H1 (cell line): ENCODE measurements around the gene CHD5. TPM values are rescaled to one million over a fixed set of nuclear protein-coding genes. Genes with fewer than 3 reads are reported as not detected.

Experiments
- CTCF ChIA-PET: fragments of 300-600 bp; sonication (Branson Sonifier 250); formaldehyde crosslinking; loops from one replicate; lab custom pipeline; 2021; ENCODE audit not compliant: partially characterized antibody; lab: Charles Lee
- POLR2A ChIA-PET: fragments of 300-600 bp; sonication (Branson Sonifier 250); formaldehyde crosslinking; loops from one replicate; lab custom pipeline; 2021; ENCODE audit warnings: inconsistent platforms; ENCODE audit not compliant: partially characterized antibody; lab: Charles Lee
- DNase-seq, 2 experiments: peaks; one replicate each; pipeline versions ENCODE4 v3.0.0 to v3.0.0-alpha.2; 2010 to 2022; ENCODE audit warnings: low spot score in 2 of 2, low read depth in 1 of 2, mixed read lengths in 1 of 2
- FAIRE-seq: peaks from 2 replicates; lab custom pipeline; 2011; peaks lifted over from hg19 to GRCh38; lab: Jason Lieb, UNC
- H2AFZ ChIP-seq: 2 replicates; pipeline ENCODE4 v1.8.1; 2012; ENCODE audit warnings: low read length, inconsistent platforms
- H2AK5ac ChIP-seq: 2 replicates; pipeline ENCODE4 v1.6.1; 2013; ENCODE audit warnings: low read depth, low read length
- H2BK120ac ChIP-seq: replicated peaks from 2 replicates; pipeline ENCODE3; 2013; ENCODE audit warnings: low read depth, low read length, inconsistent platforms
- H2BK12ac ChIP-seq: 2 replicates; pipeline ENCODE4 v1.6.1; 2013; ENCODE audit warnings: low read depth, low read length
- H2BK15ac ChIP-seq: 2 replicates; pipeline ENCODE4 v1.6.1; 2013; ENCODE audit warnings: low read length
- H2BK20ac ChIP-seq: 2 replicates; pipeline ENCODE4 v1.6.1; 2013; ENCODE audit warnings: low read length
- H2BK5ac ChIP-seq: 2 replicates; pipeline ENCODE4 v1.6.1; 2013; ENCODE audit warnings: low read depth, low read length
- H3K14ac ChIP-seq: 2 replicates; pipeline ENCODE4 v1.6.1; 2013; ENCODE audit warnings: inconsistent platforms; ENCODE audit not compliant: insufficient read length
- H3K18ac ChIP-seq: 2 replicates; pipeline ENCODE4 v1.6.1; 2013; ENCODE audit warnings: low read length; ENCODE audit errors: extremely low read depth
- H3K23ac ChIP-seq: 2 replicates; pipeline ENCODE4 v1.6.1; 2013; ENCODE audit warnings: inconsistent platforms; ENCODE audit not compliant: insufficient read length
- H3K23me2 ChIP-seq: 2 replicates; pipeline ENCODE4 v1.6.1; 2013; ENCODE audit warnings: low read depth, low read length
- H3K27ac ChIP-seq: 2 replicates; pipeline ENCODE4 v1.6.1; 2011; ENCODE audit warnings: low read depth, low read length, inconsistent platforms
- H3K27me3 ChIP-seq, 4 experiments: replicated peaks in 1 of 4; 1 replicate in 1 of 4; 2 replicates in 3 of 4; pipeline versions ENCODE4 v1.6.1 to v1.8.1; 2011 to 2013; ENCODE audit warnings: low read length in 3 of 4, mild to moderate bottlenecking in 3 of 4, inconsistent platforms in 2 of 4, mixed read lengths in 2 of 4, moderate library complexity in 1 of 4; ENCODE audit not compliant: control insufficient read depth in 3 of 4, insufficient read depth in 3 of 4; ENCODE audit errors: extremely low read depth in 1 of 4
- H3K36me3 ChIP-seq, 4 experiments: 2 replicates each; pipeline versions ENCODE4 v1.6.1 to v1.8.1; 2011 to 2013; ENCODE audit warnings: mild to moderate bottlenecking in 4 of 4, low read length in 3 of 4, moderate library complexity in 2 of 4, control low read depth in 1 of 4, inconsistent platforms in 1 of 4; ENCODE audit not compliant: insufficient read depth in 4 of 4, control insufficient read depth in 2 of 4
- H3K4ac ChIP-seq: replicated peaks from 2 replicates; pipeline ENCODE3; 2013; ENCODE audit warnings: low read length, low read depth, mixed read lengths, inconsistent platforms; ENCODE audit not compliant: insufficient read length
- H3K4me1 ChIP-seq, 4 experiments: replicated peaks in 1 of 4; 1 replicate in 1 of 4; 2 replicates in 3 of 4; pipeline versions ENCODE4 v1.6.1 to v1.8.1; 2011 to 2013; ENCODE audit warnings: low read length in 3 of 4, inconsistent platforms in 2 of 4, mixed read lengths in 1 of 4; ENCODE audit not compliant: insufficient read depth in 4 of 4, control insufficient read depth in 3 of 4
- H3K4me2 ChIP-seq, 2 experiments: 2 replicates each; pipeline versions ENCODE4 v1.6.1 to v1.8.1; 2011 to 2013; ENCODE audit warnings: low read depth in 2 of 2, low read length in 2 of 2, control low read depth in 1 of 2, inconsistent platforms in 1 of 2, mild to moderate bottlenecking in 1 of 2; ENCODE audit not compliant: insufficient read depth in 1 of 2
- H3K4me3 ChIP-seq, 4 experiments: fragments of 200-600, 300-600 bp in 1 of 4; sonication (generic), shearing (Covaris generic), sonication (Bioruptor Twin) in 1 of 4; 2 replicates each; pipeline versions ENCODE4 v1.5.1 to v1.8.1; 2011 to 2016; ENCODE audit warnings: low read length in 4 of 4, low read depth in 3 of 4, control low read depth in 2 of 4, inconsistent platforms in 2 of 4, mild to moderate bottlenecking in 2 of 4, mixed read lengths in 1 of 4, moderate library complexity in 1 of 4; ENCODE audit not compliant: insufficient read depth in 2 of 4; ENCODE audit errors: extremely low read depth in 1 of 4
- H3K56ac ChIP-seq: replicated peaks from 2 replicates; pipeline ENCODE3; 2013; ENCODE audit warnings: low read depth, mild to moderate bottlenecking, mixed read lengths, low read length, inconsistent platforms; ENCODE audit not compliant: insufficient read length
- H3K79me1 ChIP-seq: 2 replicates; pipeline ENCODE4 v1.6.1; 2013; ENCODE audit warnings: low read depth, low read length, control low read depth
- H3K79me2 ChIP-seq, 2 experiments: 2 replicates each; pipeline versions ENCODE4 v1.6.1 to v1.8.1; 2012 to 2013; ENCODE audit warnings: low read length in 2 of 2, mild to moderate bottlenecking in 2 of 2, inconsistent platforms in 1 of 2; ENCODE audit not compliant: insufficient read depth in 2 of 2, control insufficient read depth in 1 of 2
- H3K9ac ChIP-seq, 4 experiments: replicated peaks in 1 of 4; 1 replicate in 1 of 4; 2 replicates in 3 of 4; pipeline versions ENCODE4 v1.6.1 to v1.8.1; 2011 to 2013; ENCODE audit warnings: low read depth in 3 of 4, low read length in 3 of 4, control low read depth in 2 of 4, mild to moderate bottlenecking in 2 of 4, moderate library complexity in 2 of 4, inconsistent platforms in 1 of 4; ENCODE audit errors: extremely low read depth in 1 of 4
- H3K9me3 ChIP-seq, 2 experiments: 2 replicates each; pipeline versions ENCODE4 v1.6.1 to v1.8.1; 2012 to 2013; ENCODE audit warnings: mild to moderate bottlenecking in 2 of 2, moderate library complexity in 2 of 2, control low read depth in 1 of 2, inconsistent platforms in 1 of 2, low read depth in 1 of 2, low read length in 1 of 2, mixed read lengths in 1 of 2; ENCODE audit not compliant: insufficient read depth in 2 of 2
- H4K20me1 ChIP-seq, 2 experiments: replicated peaks in 1 of 2; 2 replicates each; pipeline versions ENCODE3 to v1.8.1; 2011 to 2013; ENCODE audit warnings: inconsistent platforms in 2 of 2, low read length in 2 of 2, mild to moderate bottlenecking in 1 of 2; ENCODE audit not compliant: insufficient read depth in 2 of 2, control insufficient read depth in 1 of 2
- H4K5ac ChIP-seq: 2 replicates; pipeline ENCODE4 v1.6.1; 2013; ENCODE audit warnings: low read length, low read depth, mixed read lengths, inconsistent platforms; ENCODE audit not compliant: insufficient read length
- H4K8ac ChIP-seq: 2 replicates; pipeline ENCODE4 v1.8.0; 2013; ENCODE audit warnings: mild to moderate bottlenecking, moderate library complexity, low read length, inconsistent platforms; ENCODE audit not compliant: insufficient read depth; ENCODE audit errors: extremely low read depth
- H4K91ac ChIP-seq: replicated peaks from 2 replicates; pipeline ENCODE3; 2013; ENCODE audit warnings: low read length, mixed read lengths, inconsistent platforms; ENCODE audit not compliant: insufficient read length
- BACH1 ChIP-seq: IDR thresholded peaks from 2 replicates; pipeline ENCODE4 v1.6.1; 2012; ENCODE audit warnings: low read length, improper control_type of control experiment
- EP300 ChIP-seq, 2 experiments: IDR thresholded peaks; 1 replicate in 1 of 2; 2 replicates in 1 of 2; pipeline ENCODE4 v1.6.1; 2011 to 2012; ENCODE audit warnings: low read depth in 2 of 2, low read length in 2 of 2, mild to moderate bottlenecking in 2 of 2, borderline replicate concordance in 1 of 2, inconsistent platforms in 1 of 2, moderate library complexity in 1 of 2
- KDM5A ChIP-seq: fragments of 200-600 bp; IDR thresholded peaks from 2 replicates; pipeline ENCODE4 v1.7.1; 2012; ENCODE audit warnings: mild to moderate bottlenecking, low read length, inconsistent platforms, mixed read lengths
- MAX ChIP-seq: IDR thresholded peaks from 2 replicates; pipeline ENCODE4 v1.6.1; 2012; ENCODE audit warnings: inconsistent platforms
- POLR2A ChIP-seq, 2 experiments: IDR thresholded peaks; 1 replicate in 1 of 2; 2 replicates in 1 of 2; pipeline ENCODE4 v1.6.1; 2011; ENCODE audit warnings: low read depth in 2 of 2, low read length in 2 of 2, mild to moderate bottlenecking in 2 of 2; ENCODE audit errors: control extremely low read depth in 1 of 2
- POLR2AphosphoS5 ChIP-seq: IDR thresholded peaks from 2 replicates; pipeline ENCODE4 v1.6.1; 2011; ENCODE audit warnings: low read depth, low read length
- SAP30 ChIP-seq: fragments of 300-600 bp; sonication (generic); IDR thresholded peaks from 2 replicates; pipeline ENCODE4 v1.7.1; 2012; ENCODE audit warnings: low read length, moderate library complexity, mild to moderate bottlenecking, inconsistent platforms; ENCODE audit not compliant: insufficient read depth, insufficient replicate concordance
- SRF ChIP-seq: IDR thresholded peaks from 2 replicates; pipeline ENCODE4 v1.6.1; 2011; ENCODE audit warnings: mild to moderate bottlenecking, low read depth, low read length, moderate library complexity
- TBP ChIP-seq: IDR thresholded peaks from 2 replicates; pipeline ENCODE4 v1.6.1; 2011; ENCODE audit warnings: low read depth, low read length, improper control_type of control experiment
- TCF12 ChIP-seq: IDR thresholded peaks from 2 replicates; pipeline ENCODE4 v1.6.1; 2011; ENCODE audit warnings: low read depth, mild to moderate bottlenecking, low read length
- USF2 ChIP-seq: IDR thresholded peaks from 2 replicates; pipeline ENCODE4 v1.6.1; 2011; ENCODE audit warnings: low read length, improper control_type of control experiment
- WGBS, 2 experiments: shearing (Covaris generic) in 1 of 2; methylation state at CpG; one replicate each; pipeline versions ENCODE4 v1.1.6 to v1.1.7; 2013 to 2015; ENCODE audit warnings: low lambda C conversion rate in 2 of 2, mixed read lengths in 2 of 2, inconsistent platforms in 1 of 2, low coverage in 1 of 2, missing lambda C conversion rate in 1 of 2; ENCODE audit not compliant: insufficient replicate concordance in 2 of 2, insufficient coverage in 1 of 2, insufficient read length in 1 of 2; ENCODE audit errors: extremely low coverage in 1 of 2, missing lambda C conversion rate in 1 of 2; 5-methylcytosine and 5-hydroxymethylcytosine counted together
- polyA plus RNA-seq, 7 experiments: library from polyadenylated mRNA; depleted of rRNA in 3 of 7; stranded (reverse) in 5 of 7; unstranded in 2 of 7; fragments of >200 nt in 5 of 7; fragments of 200-250 nt in 2 of 7; gene quantifications; 1 replicate in 5 of 7; 2 replicates in 1 of 7; 4 replicates in 1 of 7; pipeline versions ENCODE4 v1.2.1 to v1.2.3, GENCODE V29; 2011 to 2013; ENCODE audit warnings: missing spikeins in 2 of 7, mixed read lengths in 2 of 7
- total RNA-seq: library from RNA; stranded (reverse); fragmentation: NEBNext Ultra II Directional; extraction: Animal tissue kit (Norgen Biotek cat#: 25700); gene quantifications from 2 replicates; pipeline ENCODE4 v1.2.1, GENCODE V29; 2021

The CHD5 gene
- total and polyA plus RNA-seq, 2 of the 8 experiments (the other 6 are each of a cell fraction or from before 2014, with no cell fraction given): 0.42 to 1.8 TPM

GRCh38 chr1:6144647-6145395, 35.3 kb downstream of the CHD5 start:
- H2AFZ ChIP-seq: no peak overlapping the region
- POLR2A ChIA-PET: interaction anchor here (0.6 to 1.3 kb wide), 2 partner anchors 13 to 98 kb away, joined by 3 read pairs; no protein-coding TSS in a partner anchor
- H3K9me3 ChIP-seq: no peaks in the 10 kb centered on the region
- WGBS, 2 experiments: 78% methylated on average over 16 of the region's 16 CpGs; no CpG with 5 or more reads in 1 of the 2 experiments
- H4K91ac ChIP-seq: no peak overlapping the region
- H3K79me2 ChIP-seq: no peaks in the 10 kb centered on the region
- no peaks in the 10 kb centered on the region; a peak in 1 of 8 replicates for H3K36me3 ChIP-seq
- H2BK20ac ChIP-seq: no peak overlapping the region
- no peak overlapping the region for H3K14ac ChIP-seq
- no peak overlapping the region for H2BK5ac ChIP-seq
- no peak overlapping the region for H3K23ac ChIP-seq
- H4K8ac ChIP-seq: peak overlapping the region; percentile 39; the same call in 1 of the 2 replicates
- 0 out of 2 replicates have a peak overlapping the region, but pooled peaks have one; percentile 9 for H3K27ac ChIP-seq
- no peak overlapping the region for H2AK5ac ChIP-seq
- H4K5ac ChIP-seq: no peak overlapping the region
- no peak overlapping the region for H3K4me2 ChIP-seq
- no peak overlapping the region for H3K18ac ChIP-seq
- H2BK12ac ChIP-seq: peak overlapping the region; percentile 5; the same call in 1 of the 2 replicates
- no peak for DNase-seq
- H4K20me1 ChIP-seq: peaks cover 0 to 7% of the 10 kb centered on the region in 2 experiments
- no peak overlapping the region for H3K4me3 ChIP-seq
- H2BK15ac ChIP-seq: no peak overlapping the region
- no peak overlapping the region for H3K4ac ChIP-seq
- peak overlapping the region in 1 of 4 experiments; percentile 33; a peak in 1 of 7 replicates for H3K9ac ChIP-seq
- H3K27me3 ChIP-seq: peaks cover 4 to 25% (median 21%) of the 10 kb centered on the region in 4 experiments
- H3K56ac ChIP-seq: no peak overlapping the region
- CTCF ChIA-PET: interaction anchor here (1.2 to 3.9 kb wide), 10 partner anchors 9 to 103 kb away, joined by 3 to 13 read pairs (median 4); no protein-coding TSS in a partner anchor
- peaks cover 0 to 18% (median 4%) of the 10 kb centered on the region in 4 experiments; a peak in 4 of 7 replicates for H3K4me1 ChIP-seq
- no peak overlapping the region for H2BK120ac ChIP-seq
- peaks cover 4% of the 10 kb centered on the region for H3K23me2 ChIP-seq
- FAIRE-seq: no peak
- no peaks in the 10 kb centered on the region for H3K79me1 ChIP-seq
- TF ChIP-seq KDM5A (no peak), BACH1 (no peak), EP300 (IDR thresholded peaks at IDR 0.05; ENCODE audit: borderline replicate concordance in 1 of 2, low read depth in 2 of 2, low read length in 2 of 2) (no peak), SRF (no peak), POLR2AphosphoS5 (no peak), USF2 (no peak), SAP30 (no peak), POLR2A (IDR thresholded peaks at IDR 0.05; ENCODE audit: control extremely low read depth in 1 of 2, low read depth in 2 of 2, low read length in 2 of 2) (no peak), MAX (no peak), TCF12 (no peak), TBP (no peak)
